WTC11 (cell line): Measurements from ENCODE around the gene MYCBPAP. TPM values are rescaled to one million over a fixed set of nuclear protein-coding genes. Genes with fewer than 3 reads are reported as not detected.

Source experiments
- AFF4 ChIP-seq: sonication (generic); formaldehyde crosslinking; IDR thresholded peaks from 2 replicates; pipeline ENCODE4 v1.8.1; 2023; ENCODE audit warnings: mild to moderate bottlenecking, missing genetic modification reagents, borderline replicate concordance
- AR ChIP-seq: fragments of 250-450 bp; sonication (Bioruptor Pico); IDR thresholded peaks from 2 replicates; pipeline ENCODE4 v1.9.0; 2021; ENCODE audit warnings: mild to moderate bottlenecking
- CBFB ChIP-seq: sonication (generic); formaldehyde crosslinking; IDR thresholded peaks from 2 replicates; pipeline ENCODE4 v1.8.1; 2022; ENCODE audit warnings: mild to moderate bottlenecking, low read depth, missing genetic modification reagents
- CREB1 ChIP-seq: sonication (generic); formaldehyde crosslinking; IDR thresholded peaks from 2 replicates; pipeline ENCODE4 v1.8.0; 2023; ENCODE audit warnings: mild to moderate bottlenecking, missing genetic modification reagents
- CREM ChIP-seq: sonication (generic); formaldehyde crosslinking; IDR thresholded peaks from 2 replicates; pipeline ENCODE4 v1.8.1; 2022; ENCODE audit warnings: mild to moderate bottlenecking, missing genetic modification reagents, moderate library complexity
- CTCF ChIP-seq: fragments of 200-600 bp; IDR thresholded peaks from 2 replicates; pipeline ENCODE4 v1.8.0; 2022; ENCODE audit warnings: antibody characterized with exemption
- E2F4 ChIP-seq: sonication (generic); formaldehyde crosslinking; IDR thresholded peaks from 2 replicates; pipeline ENCODE4 v1.8.1; 2022; ENCODE audit warnings: low read depth, mild to moderate bottlenecking, moderate library complexity, missing genetic modification reagents, borderline replicate concordance
- EMX1 ChIP-seq: fragments of 250-450 bp; sonication (Bioruptor Pico); IDR thresholded peaks from 2 replicates; pipeline ENCODE4 v1.8.0; 2021; ENCODE audit warnings: mild to moderate bottlenecking
- ETV6 ChIP-seq: sonication (generic); formaldehyde crosslinking; IDR thresholded peaks from 2 replicates; pipeline ENCODE4 v1.8.1; 2022; ENCODE audit warnings: mild to moderate bottlenecking, missing genetic modification reagents
- FOXJ3 ChIP-seq: sonication (generic); formaldehyde crosslinking; IDR thresholded peaks from 2 replicates; pipeline ENCODE4 v1.9.0; 2021; ENCODE audit warnings: missing genetic modification reagents, mild to moderate bottlenecking, borderline replicate concordance
- FOXP4 ChIP-seq: sonication (generic); formaldehyde crosslinking; IDR thresholded peaks from 2 replicates; pipeline ENCODE4 v1.8.0; 2022; ENCODE audit warnings: mild to moderate bottlenecking, missing genetic modification reagents
- MYBL2 ChIP-seq: sonication (generic); formaldehyde crosslinking; IDR thresholded peaks from 2 replicates; pipeline ENCODE4 v1.8.1; 2023; ENCODE audit warnings: mild to moderate bottlenecking, moderate library complexity, missing genetic modification reagents
- NFYB ChIP-seq: sonication (generic); formaldehyde crosslinking; conservative IDR thresholded peaks from 2 replicates; pipeline ENCODE4 v1.8.0; 2022; ENCODE audit warnings: low read depth, missing genetic modification reagents
- PRDM15 ChIP-seq: sonication (generic); formaldehyde crosslinking; IDR thresholded peaks from 2 replicates; pipeline ENCODE4 v1.8.0; 2022; ENCODE audit warnings: missing genetic modification reagents
- SMAD4 ChIP-seq: sonication (generic); formaldehyde crosslinking; IDR thresholded peaks from 2 replicates; pipeline ENCODE4 v1.8.0; 2022; ENCODE audit warnings: mild to moderate bottlenecking, missing genetic modification reagents
- SP1 ChIP-seq: sonication (generic); formaldehyde crosslinking; conservative IDR thresholded peaks from 2 replicates; pipeline ENCODE4 v1.8.1; 2022; ENCODE audit warnings: missing genetic modification reagents
- TEAD4 ChIP-seq: sonication (generic); formaldehyde crosslinking; IDR thresholded peaks from 2 replicates; pipeline ENCODE4 v1.8.0; 2022; ENCODE audit warnings: mild to moderate bottlenecking, missing genetic modification reagents
- ZMAT4 ChIP-seq: fragments of 250-450 bp; sonication (Bioruptor Pico); IDR thresholded peaks from 2 replicates; pipeline ENCODE4 v1.9.0; 2021; ENCODE audit warnings: mild to moderate bottlenecking
- ZNF416 ChIP-seq: fragments of 250-450 bp; sonication (Bioruptor Pico); IDR thresholded peaks from 2 replicates; pipeline ENCODE4 v1.9.0; 2021; ENCODE audit warnings: mild to moderate bottlenecking, inconsistent platforms
- ZNF512 ChIP-seq: sonication (generic); formaldehyde crosslinking; IDR thresholded peaks from 2 replicates; pipeline ENCODE4 v1.8.1; 2022; ENCODE audit warnings: missing genetic modification reagents, borderline replicate concordance
- total RNA-seq: library from RNA; stranded (reverse); gene quantifications from 3 replicates; pipeline ENCODE4 v1.2.3, GENCODE V29; 2021

MYCBPAP gene
- total RNA-seq, 1 experiment from 2014 or later, result 5.7 TPM

- TF ChIP-seq EMX1 (CRISPR knock-in tag) (no peak), FOXP4 (CRISPR knock-in tag) (peak; percentile 53; the same call in 1 of the 2 replicates), CREM (CRISPR knock-in tag) (peak; percentile 70), MYBL2 (CRISPR knock-in tag) (no peak), ZMAT4 (no peak), CTCF (peak; percentile 61), ZNF416 (CRISPR knock-in tag) (0 out of 2 replicates have a peak, but pooled peaks have one; percentile 9), TEAD4 (CRISPR knock-in tag) (no peak), PRDM15 (CRISPR knock-in tag) (no peak), AFF4 (CRISPR knock-in tag) (no peak), CREB1 (no peak), ZNF512 (CRISPR knock-in tag) (no peak), CBFB (CRISPR knock-in tag) (0 out of 2 replicates have a peak, but pooled peaks have one; percentile 69), E2F4 (CRISPR knock-in tag) (no peak), SP1 (CRISPR knock-in tag) (0 out of 2 replicates have a peak, but pooled peaks have one; percentile 54), SMAD4 (CRISPR knock-in tag) (no peak), NFYB (CRISPR knock-in tag) (no peak), FOXJ3 (no peak), AR (CRISPR knock-in tag) (no peak), ETV6 (CRISPR knock-in tag) (peak; percentile 82)
Measured at GRCh38 chr17:50478391-50479381, 29.6 kb upstream of the MYCBPAP start, which contains the start of gene RSAD1 (continued).
